ENCODE results near the gene SPOPL. TPM values are rescaled to one million over a fixed set of nuclear protein-coding genes. Genes with fewer than 3 reads are reported as not detected.

SPOPL gene
- total and polyA plus RNA-seq, 10 of the 15 experiments (the other 5 are each of a cell fraction or from before 2014, with no cell fraction given), result 4.0 to 25.0 (median 11.5) TPM

DNA sequence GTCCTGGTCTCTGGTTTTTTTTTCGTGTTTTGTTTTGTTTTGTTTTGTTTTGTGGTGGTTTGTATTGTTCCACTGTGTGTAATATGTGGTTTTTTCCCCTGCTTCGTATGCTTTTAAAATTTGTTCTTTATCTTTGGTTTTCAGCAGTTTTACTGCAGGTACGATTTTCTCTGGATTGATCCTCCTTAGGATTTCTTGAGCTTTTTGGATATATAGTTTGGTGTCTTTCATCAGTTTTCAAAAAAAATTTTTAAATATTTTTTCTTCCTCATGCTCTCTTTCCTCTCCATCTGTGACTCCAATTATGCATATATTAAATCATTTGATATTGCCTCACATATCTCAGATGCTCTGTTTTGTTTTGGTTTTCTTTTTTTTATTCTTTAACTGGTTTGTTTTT is 78.0 kb downstream of the SPOPL start:
- WGBS (ENCODE audit: insufficient coverage, insufficient replicate concordance, low lambda C conversion rate, missing lambda C conversion rate), result 92% methylated on average over 3 of the region's 3 CpGs
- in situ Hi-C loops (cut with MboI), result no loop called here

More for the DNA sequence above, 78.0 kb downstream of the SPOPL start:
- H3K27me3 ChIP-seq (replicated peaks in 1 of 2; ENCODE audit: control insufficient read depth in 2 of 2, insufficient read depth in 2 of 2, low read length in 1 of 2), result no peaks in the 10 kb centered on the region
- SMC1A ChIA-PET (ENCODE audit: uncharacterized antibody, unreplicated experiment), result interaction anchor here (0.9 to 1.9 kb wide), 3 partner anchors 20 to 104 kb away, joined by 3 to 9 read pairs (median 3); no protein-coding TSS in a partner anchor
- no peaks in the 10 kb centered on the region for H3K79me2 ChIP-seq (ENCODE audit: control insufficient read depth, insufficient read depth, low read length)
- H3K27ac ChIP-seq (ENCODE audit: control insufficient read depth, insufficient read depth), result no peak overlapping the region
- DNase-seq (ENCODE audit: low read depth, low spot score), result no peak
- ATAC-seq, result no peak
- H3K4me2 ChIP-seq (ENCODE audit: control insufficient read depth, insufficient read depth), result no peak overlapping the region
- no peaks in the 10 kb centered on the region for H3K9me3 ChIP-seq (replicated peaks; ENCODE audit: control insufficient read depth, insufficient read depth, low read length)
- H2AFZ ChIP-seq (ENCODE audit: control insufficient read depth, low read depth, low read length), result no peak overlapping the region
- H3K4me3 ChIP-seq, result no peak overlapping the region
- RAD21 ChIA-PET (ENCODE audit: unreplicated experiment), result interaction anchor here (0.7 kb wide), 1 partner anchor 716 kb away, joined by 3 read pairs; no protein-coding TSS in a partner anchor
- no peaks in the 10 kb centered on the region for H3K4me1 ChIP-seq (ENCODE audit: control insufficient read depth, insufficient read depth, low read length)
- BruUV-seq (replicated peaks), result no TSS peak
- intact Hi-C loops (cut with micrococcal nuclease; ENCODE audit: unreplicated experiment), result no loop called here
- no peak overlapping the region for H3K9ac ChIP-seq (ENCODE audit: control insufficient read depth, insufficient read depth, low read length)
- CTCF ChIA-PET, result interaction anchor here (1.2 kb wide), 1 partner anchor 88 kb away, joined by 3 read pairs; no protein-coding TSS in a partner anchor
- no peak for FAIRE-seq
- POLR2A ChIA-PET, result no interaction called here
- H3K36me3 ChIP-seq (ENCODE audit: control insufficient read depth in 2 of 2, insufficient read depth in 2 of 2, low read length in 1 of 2), result no peaks in the 10 kb centered on the region
- no peaks in the 10 kb centered on the region for H4K20me1 ChIP-seq (ENCODE audit: control insufficient read depth, insufficient read depth)
- no peak for TF ChIP-seq TCF7 (IDR thresholded peaks at IDR 0.05; ENCODE audit: borderline replicate concordance)
- no peak for TF ChIP-seq ZSCAN29 (IDR thresholded peaks at IDR 0.05)
- no peak for TF ChIP-seq BRCA1 (IDR thresholded peaks at IDR 0.05; ENCODE audit: low read depth, low read length)
- TF ChIP-seq, protein P1, sequence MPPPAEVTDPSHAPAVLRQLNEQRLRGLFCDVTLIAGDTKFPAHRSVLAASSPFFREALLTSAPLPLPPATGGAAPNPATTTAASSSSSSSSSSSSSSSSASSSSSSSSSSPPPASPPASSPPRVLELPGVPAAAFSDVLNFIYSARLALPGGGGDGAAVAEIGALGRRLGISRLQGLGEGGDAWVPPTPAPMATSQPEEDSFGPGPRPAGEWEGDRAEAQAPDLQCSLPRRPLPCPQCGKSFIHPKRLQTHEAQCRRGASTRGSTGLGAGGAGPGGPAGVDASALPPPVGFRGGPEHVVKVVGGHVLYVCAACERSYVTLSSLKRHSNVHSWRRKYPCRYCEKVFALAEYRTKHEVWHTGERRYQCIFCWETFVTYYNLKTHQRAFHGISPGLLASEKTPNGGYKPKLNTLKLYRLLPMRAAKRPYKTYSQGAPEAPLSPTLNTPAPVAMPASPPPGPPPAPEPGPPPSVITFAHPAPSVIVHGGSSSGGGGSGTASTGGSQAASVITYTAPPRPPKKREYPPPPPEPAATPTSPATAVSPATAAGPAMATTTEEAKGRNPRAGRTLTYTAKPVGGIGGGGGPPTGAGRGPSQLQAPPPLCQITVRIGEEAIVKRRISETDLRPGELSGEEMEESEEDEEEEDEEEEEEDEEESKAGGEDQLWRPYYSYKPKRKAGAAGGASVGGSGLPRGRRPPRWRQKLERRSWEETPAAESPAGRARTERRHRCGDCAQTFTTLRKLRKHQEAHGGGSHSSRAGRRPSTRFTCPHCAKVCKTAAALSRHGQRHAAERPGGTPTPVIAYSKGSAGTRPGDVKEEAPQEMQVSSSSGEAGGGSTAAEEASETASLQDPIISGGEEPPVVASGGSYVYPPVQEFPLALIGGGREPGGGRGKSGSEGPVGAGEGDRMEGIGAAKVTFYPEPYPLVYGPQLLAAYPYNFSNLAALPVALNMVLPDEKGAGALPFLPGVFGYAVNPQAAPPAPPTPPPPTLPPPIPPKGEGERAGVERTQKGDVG (CRISPR knock-in tag; IDR thresholded peaks at IDR 0.05), result no peak
- no peak for TF ChIP-seq ETV6 (conservative IDR thresholded peaks at IDR 0.05 in 1 of 2, IDR thresholded peaks at IDR 0.05 in 1 of 2; ENCODE audit: borderline replicate concordance in 1 of 2, low read depth in 1 of 2)
- no peak for TF ChIP-seq ZNF207 (IDR thresholded peaks at IDR 0.05; ENCODE audit: borderline replicate concordance)
- no peak for TF ChIP-seq MTA3 (IDR thresholded peaks at IDR 0.05; ENCODE audit: borderline replicate concordance, low read length)
- TF ChIP-seq, protein P2, sequence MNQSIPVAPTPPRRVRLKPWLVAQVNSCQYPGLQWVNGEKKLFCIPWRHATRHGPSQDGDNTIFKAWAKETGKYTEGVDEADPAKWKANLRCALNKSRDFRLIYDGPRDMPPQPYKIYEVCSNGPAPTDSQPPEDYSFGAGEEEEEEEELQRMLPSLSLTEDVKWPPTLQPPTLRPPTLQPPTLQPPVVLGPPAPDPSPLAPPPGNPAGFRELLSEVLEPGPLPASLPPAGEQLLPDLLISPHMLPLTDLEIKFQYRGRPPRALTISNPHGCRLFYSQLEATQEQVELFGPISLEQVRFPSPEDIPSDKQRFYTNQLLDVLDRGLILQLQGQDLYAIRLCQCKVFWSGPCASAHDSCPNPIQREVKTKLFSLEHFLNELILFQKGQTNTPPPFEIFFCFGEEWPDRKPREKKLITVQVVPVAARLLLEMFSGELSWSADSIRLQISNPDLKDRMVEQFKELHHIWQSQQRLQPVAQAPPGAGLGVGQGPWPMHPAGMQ (IDR thresholded peaks at IDR 0.05; ENCODE audit: borderline replicate concordance), result no peak
- TF ChIP-seq, protein P3, sequence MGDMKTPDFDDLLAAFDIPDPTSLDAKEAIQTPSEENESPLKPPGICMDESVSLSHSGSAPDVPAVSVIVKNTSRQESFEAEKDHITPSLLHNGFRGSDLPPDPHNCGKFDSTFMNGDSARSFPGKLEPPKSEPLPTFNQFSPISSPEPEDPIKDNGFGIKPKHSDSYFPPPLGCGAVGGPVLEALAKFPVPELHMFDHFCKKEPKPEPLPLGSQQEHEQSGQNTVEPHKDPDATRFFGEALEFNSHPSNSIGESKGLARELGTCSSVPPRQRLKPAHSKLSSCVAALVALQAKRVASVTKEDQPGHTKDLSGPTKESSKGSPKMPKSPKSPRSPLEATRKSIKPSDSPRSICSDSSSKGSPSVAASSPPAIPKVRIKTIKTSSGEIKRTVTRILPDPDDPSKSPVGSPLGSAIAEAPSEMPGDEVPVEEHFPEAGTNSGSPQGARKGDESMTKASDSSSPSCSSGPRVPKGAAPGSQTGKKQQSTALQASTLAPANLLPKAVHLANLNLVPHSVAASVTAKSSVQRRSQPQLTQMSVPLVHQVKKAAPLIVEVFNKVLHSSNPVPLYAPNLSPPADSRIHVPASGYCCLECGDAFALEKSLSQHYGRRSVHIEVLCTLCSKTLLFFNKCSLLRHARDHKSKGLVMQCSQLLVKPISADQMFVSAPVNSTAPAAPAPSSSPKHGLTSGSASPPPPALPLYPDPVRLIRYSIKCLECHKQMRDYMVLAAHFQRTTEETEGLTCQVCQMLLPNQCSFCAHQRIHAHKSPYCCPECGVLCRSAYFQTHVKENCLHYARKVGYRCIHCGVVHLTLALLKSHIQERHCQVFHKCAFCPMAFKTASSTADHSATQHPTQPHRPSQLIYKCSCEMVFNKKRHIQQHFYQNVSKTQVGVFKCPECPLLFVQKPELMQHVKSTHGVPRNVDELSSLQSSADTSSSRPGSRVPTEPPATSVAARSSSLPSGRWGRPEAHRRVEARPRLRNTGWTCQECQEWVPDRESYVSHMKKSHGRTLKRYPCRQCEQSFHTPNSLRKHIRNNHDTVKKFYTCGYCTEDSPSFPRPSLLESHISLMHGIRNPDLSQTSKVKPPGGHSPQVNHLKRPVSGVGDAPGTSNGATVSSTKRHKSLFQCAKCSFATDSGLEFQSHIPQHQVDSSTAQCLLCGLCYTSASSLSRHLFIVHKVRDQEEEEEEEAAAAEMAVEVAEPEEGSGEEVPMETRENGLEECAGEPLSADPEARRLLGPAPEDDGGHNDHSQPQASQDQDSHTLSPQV (IDR thresholded peaks at IDR 0.05), result no peak
- TF ChIP-seq POLR2A (IDR thresholded peaks at IDR 0.05; ENCODE audit: low read depth, low read length), result no peak
